HepG2 (cell line): Measurements from ENCODE around the gene AMPH. TPM values are rescaled to one million over a fixed set of nuclear protein-coding genes. Genes with fewer than 3 reads are reported as not detected.

ENCODE experiments used
- FOSL2 ChIP-seq: sonication (generic); formaldehyde crosslinking; IDR thresholded peaks from 2 replicates; pipeline ENCODE4 v1.4.0; 2020; ENCODE audit warnings: missing genetic modification reagents
- SRSF9 ChIP-seq: fragments of 200-400 bp; formaldehyde crosslinking; IDR thresholded peaks from 2 replicates; pipeline ENCODE4 v1.6.1; 2018; ENCODE audit warnings: borderline replicate concordance, mild to moderate bottlenecking, low read depth, low read length; ENCODE audit not compliant: insufficient read depth, poor library complexity, severe bottlenecking
- ZNF24 ChIP-seq: fragments of 450-650 bp; IDR thresholded peaks from 2 replicates; pipeline ENCODE4 v1.6.1; 2017; ENCODE audit warnings: antibody characterized with exemption, mild to moderate bottlenecking
- ZNF275 ChIP-seq: sonication (generic); formaldehyde crosslinking; IDR thresholded peaks from 2 replicates; pipeline ENCODE4 v1.8.0; 2022; ENCODE audit warnings: missing genetic modification reagents, mild to moderate bottlenecking, inconsistent platforms, borderline replicate concordance
- ZNF646 ChIP-seq: sonication (generic); formaldehyde crosslinking; IDR thresholded peaks from 2 replicates; pipeline ENCODE4 v1.9.0; 2021; ENCODE audit warnings: mild to moderate bottlenecking, missing genetic modification reagents
- ZNF670 ChIP-seq: sonication (generic); formaldehyde crosslinking; IDR thresholded peaks from 2 replicates; pipeline ENCODE4 v1.8.0; 2022; ENCODE audit warnings: mild to moderate bottlenecking, missing genetic modification reagents, borderline replicate concordance
- ZSCAN30 ChIP-seq: sonication (generic); formaldehyde crosslinking; IDR thresholded peaks from 2 replicates; pipeline ENCODE4 v1.5.0; 2020; ENCODE audit warnings: mild to moderate bottlenecking, missing genetic modification reagents
- polyA plus RNA-seq, 8 experiments: library from polyadenylated mRNA; depleted of rRNA in 3 of 8; stranded (reverse) in 7 of 8; unstranded in 1 of 8; fragments of >200 nt; fragmentation: Illumina TruSeq in 4 of 8; extraction: Trizol in 4 of 8; gene quantifications; 2 replicates each; pipeline versions ENCODE4 v1.2.1 to v1.2.3, GENCODE V29; 2011 to 2016; ENCODE audit warnings: low read depth in 4 of 8, missing spikeins in 1 of 8, mixed read lengths in 1 of 8; ENCODE audit not compliant: insufficient read depth in 1 of 8
- total RNA-seq, 5 experiments: library from RNA; depleted of rRNA; stranded (reverse); fragments of >200 nt; fragmentation: Illumina TruSeq; extraction: Trizol; gene quantifications; 2 replicates each; pipeline ENCODE4 v1.2.3, GENCODE V29; 2016; ENCODE audit warnings: low read depth in 1 of 5
- TF ChIP-seq, protein P1 (sequence below): sonication (generic); formaldehyde crosslinking; IDR thresholded peaks from 2 replicates; pipeline ENCODE4 v1.4.0; 2020; ENCODE audit warnings: missing genetic modification reagents

Gene AMPH
- total and polyA plus RNA-seq, 2 of the 13 experiments (the other 11 are each of a cell fraction or from before 2014, with no cell fraction given), result not detected

- TF ChIP-seq, protein P1, sequence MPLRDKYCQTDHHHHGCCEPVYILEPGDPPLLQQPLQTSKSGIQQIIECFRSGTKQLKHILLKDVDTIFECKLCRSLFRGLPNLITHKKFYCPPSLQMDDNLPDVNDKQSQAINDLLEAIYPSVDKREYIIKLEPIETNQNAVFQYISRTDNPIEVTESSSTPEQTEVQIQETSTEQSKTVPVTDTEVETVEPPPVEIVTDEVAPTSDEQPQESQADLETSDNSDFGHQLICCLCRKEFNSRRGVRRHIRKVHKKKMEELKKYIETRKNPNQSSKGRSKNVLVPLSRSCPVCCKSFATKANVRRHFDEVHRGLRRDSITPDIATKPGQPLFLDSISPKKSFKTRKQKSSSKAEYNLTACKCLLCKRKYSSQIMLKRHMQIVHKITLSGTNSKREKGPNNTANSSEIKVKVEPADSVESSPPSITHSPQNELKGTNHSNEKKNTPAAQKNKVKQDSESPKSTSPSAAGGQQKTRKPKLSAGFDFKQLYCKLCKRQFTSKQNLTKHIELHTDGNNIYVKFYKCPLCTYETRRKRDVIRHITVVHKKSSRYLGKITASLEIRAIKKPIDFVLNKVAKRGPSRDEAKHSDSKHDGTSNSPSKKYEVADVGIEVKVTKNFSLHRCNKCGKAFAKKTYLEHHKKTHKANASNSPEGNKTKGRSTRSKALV (CRISPR knock-in tag), result no peak
- TF ChIP-seq ZNF670 (no peak), ZSCAN30 (CRISPR knock-in tag) (no peak), ZNF275 (CRISPR knock-in tag) (no peak), SRSF9 (no peak), ZNF646 (CRISPR knock-in tag) (no peak), FOSL2 (CRISPR knock-in tag) (no peak), ZNF24 (no peak)
These were observed 128.9 kb downstream of the AMPH start (continued) for GRCh38 chr7:38502289-38502688.
